KMS-11 (cell line): Measurements from ENCODE around the gene OR5AK2.

Experiments
- H2AFZ ChIP-seq: fragments of 200-600 bp; sonication (generic); 2 replicates; pipeline ENCODE4 v1.6.1; 2016; ENCODE audit warnings: antibody characterized with exemption, mixed run types, low read depth
- H3K27ac ChIP-seq: fragments of 200-600 bp; sonication (generic); 2 replicates; pipeline ENCODE4 v1.6.1; 2016; ENCODE audit warnings: mild to moderate bottlenecking, mixed run types
- H3K27me3 ChIP-seq: fragments of 200-600 bp; sonication (generic); 2 replicates; pipeline ENCODE4 v1.6.1; 2017; ENCODE audit warnings: mild to moderate bottlenecking, low read depth, mixed run types, moderate library complexity; ENCODE audit not compliant: insufficient read depth
- H3K36me3 ChIP-seq: fragments of 200-600 bp; sonication (generic); 2 replicates; pipeline ENCODE4 v1.6.1; 2017; ENCODE audit warnings: mild to moderate bottlenecking, mixed run types; ENCODE audit not compliant: insufficient read depth
- H3K4me1 ChIP-seq: fragments of 200-600 bp; sonication (generic); 2 replicates; pipeline ENCODE4 v1.6.1; 2016; ENCODE audit warnings: mild to moderate bottlenecking, low read depth, mixed run types; ENCODE audit not compliant: poor library complexity, severe bottlenecking
- H3K4me2 ChIP-seq: fragments of 200-600 bp; sonication (generic); 2 replicates; pipeline ENCODE4 v1.7.0; 2016; ENCODE audit warnings: mild to moderate bottlenecking, mixed run types
- H3K4me3 ChIP-seq: fragments of 200-600 bp; sonication (generic); IDR thresholded peaks from 2 replicates; pipeline ENCODE4 v1.6.1; 2017; ENCODE audit warnings: low read depth, low read length, mixed read lengths; ENCODE audit not compliant: insufficient read depth
- H3K79me2 ChIP-seq: fragments of 200-600 bp; sonication (generic); 2 replicates; pipeline ENCODE4 v1.6.1; 2016; ENCODE audit warnings: low read depth, mixed run types; ENCODE audit not compliant: insufficient read depth
- H3K9ac ChIP-seq: fragments of 200-600 bp; sonication (generic); 2 replicates; pipeline ENCODE4 v1.6.1; 2016; ENCODE audit warnings: mild to moderate bottlenecking, mixed run types
- H4K20me1 ChIP-seq: fragments of 200-600 bp; sonication (generic); 2 replicates; pipeline ENCODE4 v1.6.1; 2016; ENCODE audit warnings: mild to moderate bottlenecking, mixed run types; ENCODE audit not compliant: insufficient read depth
- TF ChIP-seq, protein P1 (sequence below): fragments of 200-600 bp; sonication (generic); conservative IDR thresholded peaks from 2 replicates; pipeline ENCODE4 v1.6.1; 2017; ENCODE audit warnings: low read depth, mild to moderate bottlenecking, antibody characterized with exemption, low read length, moderate library complexity, mixed read lengths

The OR5AK2 gene

GRCh38 chr11:56990702-56991101, 2.0 kb downstream of the OR5AK2 start:
- Histone ChIP-seq H3K27me3 (no peaks in the 10 kb centered on the region), H3K36me3 (no peaks in the 10 kb centered on the region), H3K4me3 (no peak overlapping the region), H3K27ac (no peak overlapping the region), H3K4me1 (no peaks in the 10 kb centered on the region), H3K9ac (no peak overlapping the region), H3K4me2 (no peak overlapping the region), H2AFZ (no peak overlapping the region), H4K20me1 (no peaks in the 10 kb centered on the region), H3K79me2 (no peaks in the 10 kb centered on the region)
- TF ChIP-seq, protein P1, sequence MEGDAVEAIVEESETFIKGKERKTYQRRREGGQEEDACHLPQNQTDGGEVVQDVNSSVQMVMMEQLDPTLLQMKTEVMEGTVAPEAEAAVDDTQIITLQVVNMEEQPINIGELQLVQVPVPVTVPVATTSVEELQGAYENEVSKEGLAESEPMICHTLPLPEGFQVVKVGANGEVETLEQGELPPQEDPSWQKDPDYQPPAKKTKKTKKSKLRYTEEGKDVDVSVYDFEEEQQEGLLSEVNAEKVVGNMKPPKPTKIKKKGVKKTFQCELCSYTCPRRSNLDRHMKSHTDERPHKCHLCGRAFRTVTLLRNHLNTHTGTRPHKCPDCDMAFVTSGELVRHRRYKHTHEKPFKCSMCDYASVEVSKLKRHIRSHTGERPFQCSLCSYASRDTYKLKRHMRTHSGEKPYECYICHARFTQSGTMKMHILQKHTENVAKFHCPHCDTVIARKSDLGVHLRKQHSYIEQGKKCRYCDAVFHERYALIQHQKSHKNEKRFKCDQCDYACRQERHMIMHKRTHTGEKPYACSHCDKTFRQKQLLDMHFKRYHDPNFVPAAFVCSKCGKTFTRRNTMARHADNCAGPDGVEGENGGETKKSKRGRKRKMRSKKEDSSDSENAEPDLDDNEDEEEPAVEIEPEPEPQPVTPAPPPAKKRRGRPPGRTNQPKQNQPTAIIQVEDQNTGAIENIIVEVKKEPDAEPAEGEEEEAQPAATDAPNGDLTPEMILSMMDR = no peak

DNA sequence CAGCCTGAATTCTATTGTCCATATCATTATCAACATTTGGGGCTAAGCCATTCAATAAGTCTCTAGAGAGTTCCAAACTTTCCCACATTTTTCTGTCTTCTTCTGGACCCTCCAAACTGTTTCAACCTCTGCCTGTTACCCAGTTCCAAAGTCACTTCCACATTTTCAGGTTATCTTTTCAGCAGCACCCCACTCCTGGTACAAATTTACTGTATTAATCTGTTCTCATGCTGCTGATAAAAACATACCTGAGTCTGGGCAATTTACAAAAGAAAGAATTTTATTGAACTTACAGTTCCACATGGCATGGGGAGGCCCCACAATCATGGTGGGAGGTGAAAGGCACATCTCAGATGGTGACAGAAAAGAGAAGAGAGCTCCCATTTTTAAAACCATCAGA, 5.8 kb downstream of the OR5AK2 start:
- no peak overlapping the region for H3K9ac ChIP-seq
- no peaks in the 10 kb centered on the region for H3K4me1 ChIP-seq
- no peaks in the 10 kb centered on the region for H3K36me3 ChIP-seq
- no peak overlapping the region for H3K4me3 ChIP-seq
- no peaks in the 10 kb centered on the region for H3K27me3 ChIP-seq
- no peak overlapping the region for H3K27ac ChIP-seq
- no peak overlapping the region for H3K4me2 ChIP-seq
- TF ChIP-seq, protein P1 = no peak
- H3K79me2 ChIP-seq = no peaks in the 10 kb centered on the region
- H2AFZ ChIP-seq = no peak overlapping the region
- H4K20me1 ChIP-seq = no peaks in the 10 kb centered on the region

DNA sequence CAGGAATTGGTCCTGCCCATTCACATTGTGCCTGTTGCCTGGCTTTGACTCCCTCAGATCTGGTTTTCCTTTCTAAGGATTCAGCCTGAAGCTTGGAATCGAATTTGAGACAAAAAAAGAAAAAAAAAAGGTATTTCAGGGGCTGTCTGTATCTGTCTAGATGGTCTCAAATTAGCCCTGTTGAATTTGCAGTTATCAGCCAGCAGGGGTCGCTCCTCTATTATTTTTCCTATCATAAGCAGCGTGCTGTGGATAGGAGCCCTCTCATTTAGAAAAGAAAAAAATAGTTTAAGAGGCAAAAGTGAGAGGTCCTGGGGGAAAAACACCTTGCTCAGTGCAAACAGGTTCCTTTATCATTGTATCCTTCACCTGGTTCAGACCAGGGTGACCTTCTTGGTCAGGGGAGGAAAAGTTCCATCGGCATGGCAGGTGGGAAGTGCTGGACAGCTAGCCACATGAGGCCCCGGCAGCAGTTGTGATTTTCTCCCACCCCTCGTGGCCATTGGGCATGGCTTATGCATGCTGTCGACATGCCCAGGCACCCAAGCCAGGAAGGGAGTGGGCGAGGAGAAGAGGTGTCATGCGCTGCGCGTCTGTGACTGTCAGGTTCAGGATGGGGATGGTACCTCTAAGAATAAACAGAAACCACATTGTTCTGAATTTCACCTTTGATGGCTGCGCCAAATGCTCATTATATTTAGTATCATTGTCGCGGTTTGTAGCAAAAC, 13.1 kb downstream of the OR5AK2 start:
- H4K20me1 ChIP-seq = no peaks in the 10 kb centered on the region
- H2AFZ ChIP-seq = no peak overlapping the region
- H3K27me3 ChIP-seq = no peaks in the 10 kb centered on the region
- H3K79me2 ChIP-seq = no peaks in the 10 kb centered on the region
- no peak overlapping the region for H3K27ac ChIP-seq
- no peaks in the 10 kb centered on the region for H3K4me1 ChIP-seq
- no peak overlapping the region for H3K9ac ChIP-seq
- TF ChIP-seq, protein P1 = peak; percentile 61
- no peaks in the 10 kb centered on the region for H3K36me3 ChIP-seq
- H3K4me3 ChIP-seq = no peak overlapping the region
- no peak overlapping the region for H3K4me2 ChIP-seq

DNA sequence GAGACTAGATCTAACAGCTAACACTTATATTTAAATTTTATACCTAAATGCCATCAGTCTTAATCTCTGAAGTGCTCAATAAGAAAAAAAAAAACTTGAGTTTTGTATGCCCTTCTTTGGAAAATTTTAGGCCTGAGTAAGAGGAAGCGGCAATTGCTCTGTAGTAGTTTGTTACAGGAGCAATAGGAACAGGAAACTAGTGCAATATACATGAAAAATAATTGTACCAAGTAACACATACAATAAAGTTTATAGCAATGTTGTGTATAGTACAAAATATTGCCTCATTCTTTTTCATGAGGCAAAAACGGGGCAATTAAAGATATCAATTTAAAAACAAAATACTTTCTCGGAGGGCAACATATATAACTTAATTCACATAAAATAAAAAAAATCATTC, 19.7 kb downstream of the OR5AK2 start:
- Histone ChIP-seq H3K27ac (no peak overlapping the region), H3K4me2 (no peak overlapping the region), H3K79me2 (no peaks in the 10 kb centered on the region), H3K4me3 (no peak overlapping the region), H3K36me3 (no peaks in the 10 kb centered on the region), H2AFZ (no peak overlapping the region), H3K4me1 (no peaks in the 10 kb centered on the region), H3K9ac (no peak overlapping the region), H4K20me1 (no peaks in the 10 kb centered on the region), H3K27me3 (no peaks in the 10 kb centered on the region)
- TF ChIP-seq, protein P1 = no peak
